Measurements from ENCODE around the gene NAP1L2.
"Not testable (repeated sequence)": the region's sequence is repeated elsewhere in the genome, so short reads cannot be mapped to it uniquely, and the experiment has no call there.

Gene NAP1L2

GRCh38 chrX:73206366-73206765 lies 8.3 kb downstream of the NAP1L2 start:
- no peak overlapping the region for H3K4me3 ChIP-seq (replicated peaks; ENCODE audit: low read depth, low read length)
- no peak for DNase-seq (ENCODE audit: low read depth)
- no peak for TF ChIP-seq CTCF (IDR thresholded peaks at IDR 0.05; ENCODE audit: low read length, missing control alignments)

GRCh38 chrX:73182502-73183114 lies 32.0 kb downstream of the NAP1L2 start:
- no peak for TF ChIP-seq CTCF (IDR thresholded peaks at IDR 0.05; ENCODE audit: low read length, missing control alignments)
- no peak overlapping the region for H3K4me3 ChIP-seq (replicated peaks; ENCODE audit: low read depth, low read length)
- no peak for DNase-seq (ENCODE audit: low read depth)

GRCh38 chrX:73168945-73169344 lies 45.7 kb downstream of the NAP1L2 start:
- DNase-seq (ENCODE audit: low read depth); H3K4me3 ChIP-seq (replicated peaks; ENCODE audit: low read depth, low read length): not testable (repeated sequence)
